ENCODE measurements around the gene DOCK1.

DNA sequence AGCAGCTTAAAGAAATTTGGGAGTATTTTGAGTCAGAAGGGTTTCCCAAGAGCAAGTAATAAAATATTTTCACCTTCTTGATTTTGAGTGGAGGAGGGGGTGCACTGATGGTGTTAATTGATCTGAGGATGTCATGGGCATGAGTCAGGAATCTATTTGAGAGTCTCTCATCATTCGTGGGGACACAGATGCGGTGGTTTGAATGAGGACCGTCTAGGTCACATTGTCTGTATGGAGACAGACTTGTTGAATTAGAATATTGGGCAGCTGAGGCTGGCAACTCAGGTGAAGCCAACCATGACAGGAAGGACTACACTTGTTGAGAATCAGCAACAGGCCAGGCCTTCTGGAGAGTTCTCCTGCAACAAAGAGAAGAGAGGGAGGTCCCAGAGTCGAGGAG, 164.2 kb downstream of the DOCK1 start:
- TF ChIP-seq, protein P1, sequence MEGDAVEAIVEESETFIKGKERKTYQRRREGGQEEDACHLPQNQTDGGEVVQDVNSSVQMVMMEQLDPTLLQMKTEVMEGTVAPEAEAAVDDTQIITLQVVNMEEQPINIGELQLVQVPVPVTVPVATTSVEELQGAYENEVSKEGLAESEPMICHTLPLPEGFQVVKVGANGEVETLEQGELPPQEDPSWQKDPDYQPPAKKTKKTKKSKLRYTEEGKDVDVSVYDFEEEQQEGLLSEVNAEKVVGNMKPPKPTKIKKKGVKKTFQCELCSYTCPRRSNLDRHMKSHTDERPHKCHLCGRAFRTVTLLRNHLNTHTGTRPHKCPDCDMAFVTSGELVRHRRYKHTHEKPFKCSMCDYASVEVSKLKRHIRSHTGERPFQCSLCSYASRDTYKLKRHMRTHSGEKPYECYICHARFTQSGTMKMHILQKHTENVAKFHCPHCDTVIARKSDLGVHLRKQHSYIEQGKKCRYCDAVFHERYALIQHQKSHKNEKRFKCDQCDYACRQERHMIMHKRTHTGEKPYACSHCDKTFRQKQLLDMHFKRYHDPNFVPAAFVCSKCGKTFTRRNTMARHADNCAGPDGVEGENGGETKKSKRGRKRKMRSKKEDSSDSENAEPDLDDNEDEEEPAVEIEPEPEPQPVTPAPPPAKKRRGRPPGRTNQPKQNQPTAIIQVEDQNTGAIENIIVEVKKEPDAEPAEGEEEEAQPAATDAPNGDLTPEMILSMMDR (IDR thresholded peaks at IDR 0.05): no peak
- no peak for TF ChIP-seq EP300 (IDR thresholded peaks at IDR 0.05)
